OCI-LY1 (cell line): Measurements from ENCODE around the gene ANP32A.

Experiments used
- H2AFZ ChIP-seq: fragments of 200-600 bp; sonication (generic), shearing (Covaris generic); 2 replicates; pipeline ENCODE4 v1.6.0; 2014; ENCODE audit warnings: antibody characterized with exemption, mild to moderate bottlenecking, low read length
- H3F3A ChIP-seq: fragments of 200-600 bp; sonication (generic), shearing (Covaris generic); 2 replicates; pipeline ENCODE4 v1.6.0; 2014; ENCODE audit warnings: mild to moderate bottlenecking, antibody characterized with exemption, low read length, moderate library complexity; ENCODE audit not compliant: insufficient read depth
- H3K27ac ChIP-seq: fragments of 200-600 bp; sonication (generic); 2 replicates; pipeline ENCODE4 v1.5.1; 2014; ENCODE audit warnings: low read length, mixed run types, mild to moderate bottlenecking, low read depth; ENCODE audit not compliant: poor library complexity, severe bottlenecking
- H3K27me3 ChIP-seq: fragments of 200-600 bp; sonication (generic); 2 replicates; pipeline ENCODE4 v1.6.0; 2014; ENCODE audit warnings: antibody characterized with exemption, mild to moderate bottlenecking, low read length, moderate library complexity; ENCODE audit not compliant: insufficient read depth
- H3K36me3 ChIP-seq: fragments of 200-600 bp; sonication (generic); 2 replicates; pipeline ENCODE4 v1.6.1; 2014; ENCODE audit warnings: mild to moderate bottlenecking, antibody characterized with exemption, low read length, moderate library complexity, mixed read lengths; ENCODE audit not compliant: insufficient read depth
- H3K4me1 ChIP-seq: fragments of 200-600 bp; sonication (generic); 2 replicates; pipeline ENCODE4 v1.5.1; 2014; ENCODE audit warnings: mild to moderate bottlenecking, low read length, moderate library complexity; ENCODE audit not compliant: insufficient read depth, severe bottlenecking
- H3K4me2 ChIP-seq: fragments of 200-600 bp; sonication (generic), shearing (Covaris generic); 2 replicates; pipeline ENCODE4 v1.6.1; 2014; ENCODE audit warnings: low read length
- H3K4me3 ChIP-seq: fragments of 200-600 bp; sonication (generic); 2 replicates; pipeline ENCODE4 v1.5.1; 2014; ENCODE audit warnings: low read length, low read depth, mild to moderate bottlenecking, mixed read lengths; ENCODE audit not compliant: poor library complexity, severe bottlenecking
- H3K79me2 ChIP-seq: fragments of 200-600 bp; shearing (Covaris generic); 2 replicates; pipeline ENCODE4 v1.6.1; 2016; ENCODE audit warnings: mixed run types, low read length, mixed read lengths; ENCODE audit not compliant: insufficient read depth
- H3K9ac ChIP-seq: fragments of 200-600 bp; sonication (generic), shearing (Covaris generic); 2 replicates; pipeline ENCODE4 v1.6.1; 2014; ENCODE audit warnings: mild to moderate bottlenecking, low read length, mixed read lengths
- H3K9me2 ChIP-seq: fragments of 200-600 bp; sonication (generic), shearing (Covaris generic); 2 replicates; pipeline ENCODE4 v1.6.1; 2014; ENCODE audit warnings: low read depth, mild to moderate bottlenecking, low read length, mixed read lengths
- H3K9me3 ChIP-seq: fragments of 200-600 bp; shearing (Covaris generic); 2 replicates; pipeline ENCODE4 v1.6.1; 2014; ENCODE audit warnings: low read length, mixed read lengths
- H4K20me1 ChIP-seq: fragments of 200-600 bp; sonication (generic), shearing (Covaris generic); 2 replicates; pipeline ENCODE4 v1.6.0; 2016; ENCODE audit warnings: mild to moderate bottlenecking, low read length; ENCODE audit not compliant: insufficient read depth
- CTCF ChIP-seq: fragments of 200-600 bp; sonication (generic), shearing (Covaris generic); IDR thresholded peaks from 2 replicates; pipeline ENCODE4 v1.5.1; 2017; ENCODE audit warnings: mild to moderate bottlenecking, antibody characterized with exemption, low read length, moderate library complexity, mixed read lengths
- EZH2 ChIP-seq: fragments of 200-600 bp; sonication (generic), shearing (Covaris generic); IDR thresholded peaks from 2 replicates; pipeline ENCODE4 v1.8.0; 2017; ENCODE audit warnings: borderline replicate concordance, mixed run types, mild to moderate bottlenecking, antibody characterized with exemption, low read length, moderate library complexity, mixed read lengths

Gene ANP32A

GRCh38 chr15:68789534-68790241, 31.0 kb downstream of the ANP32A start:
- Histone ChIP-seq H3K27ac (no peak overlapping the region), H3K36me3 (peaks cover 74% of the 10 kb centered on the region), H3K27me3 (no peaks in the 10 kb centered on the region), H3K79me2 (peaks cover 57% of the 10 kb centered on the region), H3K9me2 (no peaks in the 10 kb centered on the region), H3K9ac (no peak overlapping the region), H3K9me3 (no peaks in the 10 kb centered on the region), H3F3A (no peaks in the 10 kb centered on the region), H3K4me3 (no peak overlapping the region), H3K4me1 (peaks cover 38% of the 10 kb centered on the region), H4K20me1 (no peaks in the 10 kb centered on the region; the same call in 1 of the 2 replicates), H2AFZ (no peak overlapping the region), H3K4me2 (no peak overlapping the region)
- no peak for TF ChIP-seq CTCF
- TF ChIP-seq EZH2: no peak

GRCh38 chr15:68789091-68789490, 31.6 kb downstream of the ANP32A start:
- Histone ChIP-seq H3K27me3 (no peaks in the 10 kb centered on the region), H3K4me3 (no peak overlapping the region), H3K36me3 (peaks cover 80% of the 10 kb centered on the region), H3K27ac (no peak overlapping the region), H3K9me2 (no peaks in the 10 kb centered on the region), H2AFZ (no peak overlapping the region), H3K4me1 (peaks cover 32% of the 10 kb centered on the region), H3K9me3 (no peaks in the 10 kb centered on the region), H3F3A (no peaks in the 10 kb centered on the region), H3K4me2 (no peak overlapping the region), H3K9ac (no peak overlapping the region), H3K79me2 (peaks cover 51% of the 10 kb centered on the region), H4K20me1 (no peaks in the 10 kb centered on the region; the same call in 1 of the 2 replicates)
- TF ChIP-seq CTCF: no peak

- Histone ChIP-seq H2AFZ (no peak overlapping the region), H3F3A (no peaks in the 10 kb centered on the region), H3K36me3 (peaks cover 83% of the 10 kb centered on the region), H3K27ac (no peak overlapping the region), H3K9me2 (no peaks in the 10 kb centered on the region), H3K9me3 (no peaks in the 10 kb centered on the region), H4K20me1 (no peaks in the 10 kb centered on the region; the same call in 1 of the 2 replicates), H3K4me3 (no peak overlapping the region), H3K27me3 (no peaks in the 10 kb centered on the region), H3K9ac (no peak overlapping the region), H3K79me2 (peaks cover 43% of the 10 kb centered on the region), H3K4me2 (no peak overlapping the region), H3K4me1 (peaks cover 24% of the 10 kb centered on the region)
- TF ChIP-seq CTCF (no peak), EZH2 (no peak)
Measured at GRCh38 chr15:68788264-68788624, 32.5 kb downstream of the ANP32A start.
